BLaER1 treated with 17β-estradiol and CSF1 and Interleukin-3, amounts not matched to agents 10 nM and 100 nM (cell line): ENCODE results near the gene SLC39A6.

Experiments
- H3K27ac ChIP-seq, 11 experiments: shearing (Covaris generic); formaldehyde crosslinking; 2 replicates each; pipeline ENCODE4 v1.8.1; 2022
- H3K27me3 ChIP-seq, 11 experiments: shearing (Covaris generic); formaldehyde crosslinking; 2 replicates each; pipeline ENCODE4 v1.8.1; 2022
- H3K36me3 ChIP-seq, 11 experiments: shearing (Covaris generic); formaldehyde crosslinking; 2 replicates each; pipeline ENCODE4 v1.8.1; 2022
- H3K4me1 ChIP-seq, 10 experiments: shearing (Covaris generic); formaldehyde crosslinking; 2 replicates each; pipeline ENCODE4 v1.8.1; 2022
- H3K4me2 ChIP-seq, 11 experiments: shearing (Covaris generic); formaldehyde crosslinking; 2 replicates each; pipeline ENCODE4 v1.8.1; 2022
- H3K4me3 ChIP-seq, 10 experiments: shearing (Covaris generic); formaldehyde crosslinking; 2 replicates each; pipeline ENCODE4 v1.8.1; 2022
- H3K9ac ChIP-seq, 11 experiments: shearing (Covaris generic); formaldehyde crosslinking; 2 replicates each; pipeline ENCODE4 v1.8.1; 2022
- H3K9me3 ChIP-seq, 11 experiments: shearing (Covaris generic); formaldehyde crosslinking; replicated peaks in 1 of 11; 2 replicates each; pipeline ENCODE4 v1.8.1; 2022
- H4K20me1 ChIP-seq, 11 experiments: shearing (Covaris generic); formaldehyde crosslinking; 2 replicates each; pipeline ENCODE4 v1.8.1; 2022
- Cebpa-rat ChIP-seq, 11 experiments: shearing (Covaris generic); IDR thresholded peaks; 2 replicates each; pipeline ENCODE4 v1.8.1; 2022

The SLC39A6 gene

DNA sequence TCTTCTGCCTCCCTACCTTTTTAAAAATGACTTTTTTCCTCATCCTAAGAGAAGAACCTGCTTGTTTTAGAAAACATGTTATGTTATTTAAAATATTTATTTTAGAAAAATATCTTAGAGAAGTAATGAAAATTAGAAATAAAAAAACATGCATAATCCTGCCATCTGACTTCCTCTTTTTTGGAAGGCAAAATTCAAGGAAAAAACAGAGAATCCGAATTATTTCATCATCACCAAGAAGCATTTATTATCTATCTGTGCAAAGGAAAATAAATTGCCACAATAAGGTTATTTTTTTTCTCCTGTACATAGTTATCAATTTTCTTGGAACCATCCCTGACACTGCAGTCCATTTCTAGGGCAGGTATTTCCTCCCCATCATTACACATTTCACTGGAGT, 14.4 kb downstream of the SLC39A6 start:
- H3K27me3 ChIP-seq: no peaks in the 10 kb centered on the region
- no peak overlapping the region for H3K4me3 ChIP-seq
- H3K27ac ChIP-seq: no peak overlapping the region
- H3K9ac ChIP-seq: no peak overlapping the region
- no peaks in the 10 kb centered on the region for H3K9me3 ChIP-seq
- TF ChIP-seq Cebpa-rat (IDR thresholded peaks at IDR 0.05): no peak
- peaks cover 87 to 100% (median 99%) of the 10 kb centered on the region in 11 experiments for H3K36me3 ChIP-seq
- no peaks in the 10 kb centered on the region for H3K4me1 ChIP-seq
- no peak overlapping the region for H3K4me2 ChIP-seq
- no peaks in the 10 kb centered on the region for H4K20me1 ChIP-seq

DNA sequence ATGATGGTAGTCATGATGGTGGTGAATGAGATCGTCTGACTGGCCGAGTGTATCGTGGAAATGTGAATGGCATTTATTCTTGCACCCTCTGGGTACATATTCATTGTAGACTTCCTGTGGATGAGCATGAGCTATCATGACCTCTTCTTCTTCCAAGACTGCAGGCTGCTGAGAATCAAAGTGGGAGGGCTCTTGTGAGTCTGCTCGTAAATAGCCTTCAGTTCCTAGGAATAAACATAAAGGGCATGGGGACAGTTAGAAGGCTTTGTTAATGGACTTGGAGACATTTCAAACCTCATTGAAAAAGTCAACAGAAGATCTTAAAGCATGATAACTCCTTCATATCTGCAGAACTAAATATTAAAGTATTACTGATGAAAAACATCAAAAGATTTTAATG, 14.9 kb downstream of the SLC39A6 start:
- Histone ChIP-seq H3K4me1 (no peaks in the 10 kb centered on the region), H3K4me2 (no peak overlapping the region), H3K36me3 (peaks cover 87 to 100% (median 99%) of the 10 kb centered on the region in 11 experiments), H4K20me1 (no peaks in the 10 kb centered on the region), H3K27me3 (no peaks in the 10 kb centered on the region), H3K9ac (no peak overlapping the region), H3K4me3 (no peak overlapping the region), H3K27ac (no peak overlapping the region), H3K9me3 (no peaks in the 10 kb centered on the region)
- TF ChIP-seq Cebpa-rat (IDR thresholded peaks at IDR 0.05): no peak

DNA sequence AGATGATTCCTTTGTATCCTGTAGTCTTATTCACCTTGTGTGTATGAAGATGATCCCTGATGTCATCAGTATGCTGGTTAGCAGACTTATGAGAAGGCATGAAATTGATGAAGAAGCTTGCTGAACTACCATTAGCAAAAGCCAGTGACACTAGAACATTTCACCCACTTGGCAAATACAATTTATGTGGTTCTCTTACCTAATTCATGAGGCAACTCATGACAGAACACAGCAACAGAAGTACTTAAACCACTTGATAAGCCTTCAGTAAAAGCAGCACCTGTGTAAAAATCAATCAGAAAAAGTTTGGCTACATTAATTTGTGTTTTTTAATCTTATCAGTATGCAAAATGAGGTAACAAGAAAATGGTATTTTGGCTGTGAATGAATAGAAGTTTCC, 16.8 kb downstream of the SLC39A6 start:
- H3K4me2 ChIP-seq: no peak overlapping the region
- no peaks in the 10 kb centered on the region for H4K20me1 ChIP-seq
- H3K9me3 ChIP-seq: no peaks in the 10 kb centered on the region
- H3K27ac ChIP-seq: no peak overlapping the region
- no peak overlapping the region for H3K4me3 ChIP-seq
- no peak for TF ChIP-seq Cebpa-rat (IDR thresholded peaks at IDR 0.05)
- H3K4me1 ChIP-seq: no peaks in the 10 kb centered on the region; a peak in 2 of 20 replicates
- peaks cover 85 to 100% (median 96%) of the 10 kb centered on the region in 11 experiments for H3K36me3 ChIP-seq
- H3K9ac ChIP-seq: no peak overlapping the region
- no peaks in the 10 kb centered on the region for H3K27me3 ChIP-seq

DNA sequence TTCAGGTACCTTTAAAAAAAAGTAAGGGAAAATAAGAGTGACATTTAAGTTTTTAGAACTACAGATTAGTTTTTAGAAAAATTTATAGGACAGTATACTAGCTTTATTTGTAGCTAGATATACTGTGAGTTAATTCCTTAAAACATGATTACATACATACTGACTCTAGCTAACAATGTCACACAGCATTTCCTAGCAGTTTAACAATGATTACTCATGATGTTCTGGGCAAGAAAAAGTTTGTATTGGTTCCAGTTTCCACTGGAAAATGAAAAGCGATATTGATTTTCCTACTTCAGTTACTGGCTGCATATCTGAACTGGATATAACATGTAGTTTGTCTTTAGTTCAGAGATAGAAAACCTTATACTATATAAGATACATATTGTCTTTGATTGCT, 19.4 kb downstream of the SLC39A6 start:
- Histone ChIP-seq H3K9ac (no peak overlapping the region), H3K4me2 (no peak overlapping the region), H3K27ac (no peak overlapping the region), H3K27me3 (no peaks in the 10 kb centered on the region), H4K20me1 (no peaks in the 10 kb centered on the region), H3K36me3 (peaks cover 61 to 81% (median 75%) of the 10 kb centered on the region in 11 experiments), H3K4me3 (no peak overlapping the region), H3K4me1 (no peaks in the 10 kb centered on the region; a peak in 2 of 20 replicates), H3K9me3 (no peaks in the 10 kb centered on the region)
- TF ChIP-seq Cebpa-rat (IDR thresholded peaks at IDR 0.05): no peak

DNA sequence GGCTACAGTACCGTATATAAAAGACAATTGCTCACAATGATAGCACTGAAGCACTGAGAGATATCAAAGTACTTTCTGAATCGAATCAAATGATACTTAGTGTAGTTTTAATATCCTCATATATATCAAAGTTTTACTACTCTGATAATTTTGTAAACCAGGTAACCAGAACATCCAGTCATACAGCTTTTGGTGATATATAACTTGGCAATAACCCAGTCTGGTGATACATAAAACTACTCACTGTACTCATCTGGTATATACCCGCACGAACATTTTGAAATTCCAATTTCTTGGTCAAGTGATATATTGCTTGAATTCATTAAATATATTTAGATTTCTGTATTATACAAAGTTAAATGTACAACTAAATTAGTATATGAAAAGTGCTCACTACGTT, 20.5 kb downstream of the SLC39A6 start:
- H3K27me3 ChIP-seq: no peaks in the 10 kb centered on the region
- no peaks in the 10 kb centered on the region; a peak in 2 of 20 replicates for H3K4me1 ChIP-seq
- peaks cover 0 to under 1% (median 0%) of the 10 kb centered on the region in 11 experiments; a peak in 1 of 22 replicates for H3K9me3 ChIP-seq
- peaks cover 50 to 69% (median 63%) of the 10 kb centered on the region in 11 experiments for H3K36me3 ChIP-seq
- H3K4me2 ChIP-seq: no peak overlapping the region
- H3K27ac ChIP-seq: no peak overlapping the region
- no peak for TF ChIP-seq Cebpa-rat (IDR thresholded peaks at IDR 0.05)
- H3K4me3 ChIP-seq: no peak overlapping the region
- H3K9ac ChIP-seq: no peak overlapping the region
- no peaks in the 10 kb centered on the region for H4K20me1 ChIP-seq

DNA sequence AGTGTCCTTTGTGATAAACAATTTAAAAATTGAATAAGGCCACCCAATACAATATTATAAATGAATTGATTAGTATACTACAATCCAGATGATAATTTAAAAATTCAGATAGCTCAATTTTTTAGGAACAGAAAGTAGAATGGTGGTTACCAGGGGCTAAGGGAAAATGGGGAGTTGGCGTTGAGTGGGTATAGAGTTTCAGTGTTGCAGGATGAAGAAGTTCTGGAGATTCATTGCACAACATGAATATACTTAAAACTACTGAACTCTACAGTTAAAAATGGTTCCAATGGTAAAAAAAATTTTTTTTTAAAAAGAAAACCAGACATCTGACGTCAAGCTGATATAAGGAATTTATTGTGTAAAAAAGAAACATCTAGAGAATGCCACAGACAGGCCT, 20.9 kb downstream of the SLC39A6 start:
- Histone ChIP-seq H3K27me3 (no peaks in the 10 kb centered on the region), H3K4me2 (no peak overlapping the region), H3K9ac (no peak overlapping the region), H3K27ac (no peak overlapping the region), H4K20me1 (no peaks in the 10 kb centered on the region), H3K4me3 (no peak overlapping the region), H3K4me1 (no peaks in the 10 kb centered on the region; a peak in 2 of 20 replicates), H3K36me3 (peaks cover 46 to 65% (median 59%) of the 10 kb centered on the region in 11 experiments), H3K9me3 (peaks cover 0 to 5% (median 0%) of the 10 kb centered on the region in 11 experiments; a peak in 4 of 22 replicates)
- no peak for TF ChIP-seq Cebpa-rat (IDR thresholded peaks at IDR 0.05)

DNA sequence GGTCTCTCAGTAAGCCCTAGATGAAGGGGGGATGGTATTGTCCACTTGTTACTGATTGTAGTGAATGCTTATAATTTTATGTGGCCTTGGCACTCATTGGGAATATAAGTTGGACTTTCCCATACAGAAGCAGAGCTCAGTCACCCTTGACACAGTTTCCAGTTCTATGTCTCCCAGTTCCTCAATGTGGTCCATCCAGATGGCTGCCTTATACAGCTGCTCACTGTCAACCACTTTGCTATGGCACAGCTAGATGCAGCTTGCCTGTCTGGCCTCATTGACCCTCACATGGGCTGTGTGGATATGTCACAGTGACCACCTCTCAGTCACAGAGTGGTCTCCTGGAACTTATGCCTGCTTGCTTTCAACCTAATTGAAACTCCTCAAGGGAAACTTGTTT, 21.7 kb downstream of the SLC39A6 start:
- TF ChIP-seq Cebpa-rat (IDR thresholded peaks at IDR 0.05): no peak

DNA sequence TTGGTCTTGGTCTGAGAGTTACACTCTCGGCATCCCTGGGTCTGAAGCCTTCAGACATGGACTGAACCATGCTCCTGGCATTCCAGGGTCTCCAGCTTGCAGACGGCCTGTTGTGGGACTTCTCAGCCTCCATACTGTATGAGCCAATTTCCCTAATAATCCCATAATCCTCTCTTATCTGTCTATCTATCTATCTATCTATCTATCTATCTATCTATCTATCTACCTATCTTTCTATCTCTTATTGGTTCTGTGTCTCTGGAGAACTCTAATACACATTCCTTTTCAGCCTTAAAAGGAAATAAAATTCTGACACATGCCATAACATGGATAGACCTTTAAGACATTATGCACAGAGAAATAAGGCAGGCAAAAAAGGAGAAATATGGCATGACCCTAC, 24.4 kb downstream of the SLC39A6 start:
- no peak for TF ChIP-seq Cebpa-rat (IDR thresholded peaks at IDR 0.05)
- H3K27ac ChIP-seq: no peak overlapping the region
- H3K36me3 ChIP-seq: peaks cover 11 to 34% (median 26%) of the 10 kb centered on the region in 11 experiments; a peak in 19 of 22 replicates
- no peak overlapping the region for H3K4me3 ChIP-seq
- no peaks in the 10 kb centered on the region for H3K27me3 ChIP-seq
- H3K4me2 ChIP-seq: no peak overlapping the region
- H3K9ac ChIP-seq: no peak overlapping the region
- H4K20me1 ChIP-seq: no peaks in the 10 kb centered on the region
- peaks cover 21 to 28% (median 23%) of the 10 kb centered on the region in 11 experiments for H3K9me3 ChIP-seq
- no peaks in the 10 kb centered on the region; a peak in 2 of 20 replicates for H3K4me1 ChIP-seq

More for the DNA sequence above, 21.7 kb downstream of the SLC39A6 start:
- Histone ChIP-seq H3K36me3 (peaks cover 38 to 58% (median 52%) of the 10 kb centered on the region in 11 experiments), H4K20me1 (no peaks in the 10 kb centered on the region), H3K4me3 (no peak overlapping the region), H3K9ac (no peak overlapping the region), H3K4me2 (no peak overlapping the region), H3K27me3 (no peaks in the 10 kb centered on the region), H3K9me3 (peaks cover 6 to 12% (median 7%) of the 10 kb centered on the region in 11 experiments), H3K4me1 (no peaks in the 10 kb centered on the region; a peak in 2 of 20 replicates), H3K27ac (no peak overlapping the region)

DNA sequence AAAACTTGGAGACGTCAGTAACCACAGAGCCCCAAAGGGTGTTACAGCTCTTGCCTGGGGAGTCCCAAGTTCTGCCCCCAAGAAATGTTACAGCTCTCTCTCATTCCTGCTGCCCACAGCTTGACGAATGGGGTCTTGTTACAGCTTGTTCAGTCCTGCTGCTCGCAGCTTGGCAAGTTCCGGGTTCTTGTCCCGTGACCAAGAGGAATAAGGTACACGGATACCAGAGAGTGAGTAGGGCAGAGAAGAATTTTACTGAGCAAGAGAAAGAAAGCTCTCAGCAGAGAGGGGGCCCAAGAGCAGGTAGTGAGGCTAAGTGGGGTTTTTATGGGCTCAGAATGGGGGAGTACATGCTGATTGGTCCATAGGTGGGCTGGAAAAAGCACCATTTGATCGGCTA, 27.2 kb downstream of the SLC39A6 start:
- no peak overlapping the region for H3K9ac ChIP-seq
- TF ChIP-seq Cebpa-rat (IDR thresholded peaks at IDR 0.05): no peak
- no peak overlapping the region for H3K4me2 ChIP-seq
- H3K4me3 ChIP-seq: no peak overlapping the region
- H3K27ac ChIP-seq: no peak overlapping the region
- H3K9me3 ChIP-seq: peaks cover 21 to 28% (median 23%) of the 10 kb centered on the region in 11 experiments
- H3K4me1 ChIP-seq: no peaks in the 10 kb centered on the region
- peaks cover 0 to 7% (median under 1%) of the 10 kb centered on the region in 11 experiments; a peak in 4 of 22 replicates for H3K36me3 ChIP-seq
- no peaks in the 10 kb centered on the region for H4K20me1 ChIP-seq
- H3K27me3 ChIP-seq: no peaks in the 10 kb centered on the region

DNA sequence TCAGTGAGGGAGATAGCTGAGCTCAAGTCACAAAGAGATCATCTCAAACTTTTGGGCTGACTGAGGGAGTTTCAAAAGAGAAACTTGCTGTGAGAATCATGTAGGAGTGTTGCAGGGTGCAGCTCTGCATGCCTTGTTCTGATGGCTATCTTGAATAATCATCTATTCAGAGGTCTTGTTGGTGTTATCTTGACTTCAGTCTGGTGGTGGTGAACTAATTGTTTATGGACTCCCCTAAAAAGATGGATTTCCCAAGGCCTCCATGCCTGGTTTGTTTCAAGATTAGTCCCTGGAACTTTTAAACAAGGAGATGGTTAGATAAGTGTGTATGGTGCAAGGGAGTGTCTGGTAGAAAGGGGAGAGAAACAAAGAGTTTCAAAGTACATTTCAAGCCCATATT, 29.8 kb downstream of the SLC39A6 start:
- Histone ChIP-seq H3K36me3 (0 out of 22 replicates have a peak, but pooled peaks cover 0 to 7% (median 0%) of the 10 kb centered on the region in 11 experiments), H3K4me2 (no peak overlapping the region), H4K20me1 (no peaks in the 10 kb centered on the region), H3K9me3 (peaks cover 21 to 28% (median 23%) of the 10 kb centered on the region in 11 experiments), H3K27me3 (no peaks in the 10 kb centered on the region), H3K9ac (no peak overlapping the region), H3K27ac (no peak overlapping the region), H3K4me1 (peaks cover 0 to 4% (median 0%) of the 10 kb centered on the region in 10 experiments; a peak in 1 of 20 replicates), H3K4me3 (no peak overlapping the region)
- no peak for TF ChIP-seq Cebpa-rat (IDR thresholded peaks at IDR 0.05)
